Muscle layer of duodenum (tissue), 2 donors: ENCODE data around the gene LDB3.
A peak's percentile ranks its signal among the peaks of the same experiment; 100 is the strongest.

ENCODE experiments used
- H3K27ac ChIP-seq: one replicate; pipeline ENCODE4 v1.7.0; 2013; ENCODE audit warnings: mild to moderate bottlenecking, low read length
- H3K27me3 ChIP-seq: one replicate; pipeline ENCODE4 v1.7.0; 2013; ENCODE audit warnings: low read depth, mild to moderate bottlenecking, control low read depth, low read length
- H3K36me3 ChIP-seq, 2 donors: one replicate each; pipeline ENCODE4 v1.7.0; 2013; ENCODE audit warnings: low read length in 2 of 2, control low read depth in 1 of 2, mild to moderate bottlenecking in 1 of 2; ENCODE audit not compliant: insufficient read depth in 2 of 2, control insufficient read depth in 1 of 2
- H3K4me1 ChIP-seq, 2 donors: one replicate each; pipeline ENCODE4 v1.7.0; 2013; ENCODE audit warnings: low read length in 2 of 2, mild to moderate bottlenecking in 2 of 2, control low read depth in 1 of 2, moderate library complexity in 1 of 2; ENCODE audit not compliant: insufficient read depth in 2 of 2, control insufficient read depth in 1 of 2
- H3K4me3 ChIP-seq, 2 donors: one replicate each; pipeline ENCODE4 v1.7.0; 2013; ENCODE audit warnings: low read length in 2 of 2, low read depth in 1 of 2, mild to moderate bottlenecking in 1 of 2
- H3K9me3 ChIP-seq, 2 donors: one replicate each; pipeline ENCODE4 v1.7.0; 2013; ENCODE audit warnings: low read length in 2 of 2, control low read depth in 1 of 2, mild to moderate bottlenecking in 1 of 2; ENCODE audit not compliant: control insufficient read depth in 1 of 2
- donor health status: healthy.

Gene LDB3

DNA sequence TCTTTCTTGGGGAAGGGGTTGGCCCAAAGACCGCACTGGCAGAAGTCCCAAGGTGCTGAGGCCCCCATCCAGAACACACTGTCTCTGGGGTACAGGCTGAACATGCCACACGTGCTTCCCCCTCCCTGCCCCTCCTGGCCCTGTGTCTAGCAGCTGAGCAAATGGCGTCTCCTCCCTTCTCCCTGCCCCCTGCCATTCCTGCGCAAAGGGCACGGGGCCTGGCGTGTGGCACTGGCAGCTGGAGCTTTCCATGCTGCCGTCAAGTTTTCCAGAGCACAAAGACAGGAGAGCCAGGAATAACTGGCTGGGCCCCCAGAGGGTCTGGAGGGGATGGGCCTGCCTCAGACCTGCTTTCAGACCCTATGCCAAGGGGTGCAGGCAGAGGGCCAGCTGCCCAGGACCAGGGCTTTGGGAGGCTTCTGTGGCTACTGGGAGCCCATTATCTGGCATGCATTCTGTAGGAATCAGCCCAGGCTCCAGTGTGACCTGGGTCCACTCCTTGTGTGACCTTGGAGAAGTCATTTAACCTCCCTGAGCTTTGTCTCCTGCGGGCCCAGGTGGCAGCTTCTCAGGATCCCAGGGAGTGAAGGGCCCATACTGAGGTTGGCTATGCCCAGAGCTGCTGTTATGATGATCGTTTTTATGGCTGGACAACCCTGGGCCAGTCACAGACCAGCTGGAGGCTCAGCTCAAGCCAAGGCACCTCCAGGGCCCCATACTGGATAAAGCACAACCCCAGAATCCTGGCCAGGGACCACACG is 710 bp upstream of the LDB3 start:
- Histone ChIP-seq H3K27me3 (no peaks in the 10 kb centered on the region), H3K36me3 (no peaks in the 10 kb centered on the region), H3K4me3 (peak overlapping the region in 1 of 2 donors; percentile 60), H3K27ac (peak overlapping the region; percentile 79), H3K4me1 (peaks cover 0 to 18% of the 10 kb centered on the region in 2 donors), H3K9me3 (no peaks in the 10 kb centered on the region)

DNA sequence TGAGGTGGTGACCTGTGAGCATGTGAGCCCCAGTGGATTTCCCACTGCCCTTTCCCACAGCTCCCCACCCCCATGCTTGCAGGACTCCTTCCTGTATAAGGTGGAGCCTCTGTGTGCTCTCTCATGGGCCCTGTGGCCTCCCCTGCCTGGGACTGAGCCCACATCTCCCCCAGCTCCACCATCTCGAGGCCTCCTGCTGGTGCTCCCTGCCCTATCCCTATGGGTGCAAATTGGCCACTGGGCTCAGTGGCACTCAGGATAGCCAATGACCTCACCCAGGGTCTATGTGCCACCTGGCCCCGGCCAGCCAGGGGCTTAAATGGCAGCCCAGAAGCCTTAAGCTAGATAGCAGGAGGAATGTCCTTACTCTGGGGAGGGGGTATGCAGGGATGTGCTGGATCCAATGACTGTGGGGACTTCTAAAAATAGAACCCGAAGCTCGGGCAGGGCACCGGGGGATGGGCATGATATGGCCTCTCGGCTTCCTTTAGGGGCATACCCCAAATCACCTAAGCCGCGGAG is 2.0 kb downstream of the LDB3 start:
- peak overlapping the region; percentile 48 to 60 for H3K4me3 ChIP-seq
- peaks cover 8 to 34% of the 10 kb centered on the region in 2 donors for H3K4me1 ChIP-seq
- H3K27ac ChIP-seq = peak overlapping the region; percentile 74
- no peaks in the 10 kb centered on the region for H3K27me3 ChIP-seq
- H3K9me3 ChIP-seq = no peaks in the 10 kb centered on the region
- no peaks in the 10 kb centered on the region for H3K36me3 ChIP-seq

DNA sequence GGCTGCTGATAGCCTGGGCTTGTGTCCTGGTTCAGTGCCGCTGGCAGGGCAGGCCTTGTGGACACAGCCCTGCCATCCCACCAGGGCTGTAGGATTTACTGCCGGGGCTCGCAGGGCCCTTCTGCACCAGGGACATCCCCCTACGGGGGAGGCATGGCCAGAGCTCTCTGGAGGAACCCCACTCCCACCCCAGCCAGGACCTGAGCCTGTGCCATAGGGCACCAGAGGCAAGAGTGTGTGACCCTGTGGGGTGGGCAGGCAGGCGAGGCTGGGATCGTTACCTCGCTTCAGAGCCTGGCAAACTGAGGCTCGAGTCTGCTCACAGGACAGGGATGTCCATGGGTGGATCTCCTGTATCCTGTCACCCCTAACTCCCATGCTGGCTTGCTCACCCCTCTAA is 2.6 kb downstream of the LDB3 start:
- peak overlapping the region; percentile 48 to 60 for H3K4me3 ChIP-seq
- H3K36me3 ChIP-seq = no peaks in the 10 kb centered on the region
- no peak overlapping the region for H3K27ac ChIP-seq
- no peaks in the 10 kb centered on the region for H3K27me3 ChIP-seq
- peaks cover 8 to 36% of the 10 kb centered on the region in 2 donors for H3K4me1 ChIP-seq
- no peaks in the 10 kb centered on the region for H3K9me3 ChIP-seq

DNA sequence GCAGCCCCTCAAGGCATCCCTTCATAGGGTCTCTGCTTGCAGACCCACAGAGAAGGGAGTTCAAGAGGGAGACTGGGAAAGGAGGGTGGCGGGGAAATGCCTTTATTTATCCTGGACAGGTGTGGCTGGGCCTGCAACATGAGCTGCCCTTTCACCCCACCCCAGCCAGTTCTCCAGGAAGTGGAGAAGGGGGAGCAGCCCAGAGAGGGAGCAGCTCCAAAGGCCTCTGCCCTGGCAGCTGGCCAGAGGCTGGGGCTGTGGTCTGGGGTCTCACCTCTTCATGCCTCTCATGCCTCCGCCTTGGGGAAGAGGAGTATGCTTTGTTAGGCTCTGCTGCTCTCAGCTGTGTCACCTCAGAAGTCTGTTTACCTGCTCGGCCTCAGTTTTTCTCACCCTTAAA is 3.1 kb downstream of the LDB3 start:
- H3K4me1 ChIP-seq = peaks cover 8 to 36% of the 10 kb centered on the region in 2 donors

DNA sequence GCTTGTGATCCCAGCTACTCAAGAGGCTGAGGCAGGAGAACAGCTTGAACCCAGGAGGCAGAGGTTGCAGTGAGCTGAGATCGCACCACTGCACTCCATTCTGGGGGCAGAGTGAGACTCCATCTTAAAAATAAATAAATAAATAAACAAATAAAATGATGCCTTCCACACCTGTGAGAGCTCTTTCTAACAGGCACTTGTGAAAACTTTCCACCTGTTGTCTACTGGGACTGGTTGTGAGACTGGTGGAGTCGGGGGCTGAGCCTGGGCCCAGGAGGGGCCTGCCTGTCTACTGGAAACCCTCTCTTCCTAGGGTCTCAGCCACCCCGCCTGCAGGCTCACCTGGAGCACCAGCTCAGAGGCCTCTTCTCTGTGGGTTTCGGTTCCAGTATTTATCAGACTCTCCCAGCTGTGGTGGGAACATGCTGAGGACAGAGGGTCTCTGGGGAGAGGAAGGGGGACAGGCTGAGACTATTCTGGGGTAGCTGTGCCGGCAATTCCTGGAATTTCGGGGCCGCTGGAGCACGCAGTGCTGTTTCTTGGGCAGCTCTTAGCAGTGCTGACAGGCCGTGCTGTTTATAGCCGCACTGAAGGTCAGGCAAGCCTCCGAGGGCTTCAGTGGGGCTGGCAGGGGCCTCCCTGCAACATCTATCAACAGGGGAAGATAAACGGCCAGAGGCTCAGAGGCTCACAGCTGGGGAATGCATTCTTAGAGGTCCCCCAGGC is 3.8 kb downstream of the LDB3 start:
- H3K4me3 ChIP-seq = peak overlapping the region; percentile 15 to 37
- H3K4me1 ChIP-seq = peaks cover 8 to 36% of the 10 kb centered on the region in 2 donors
- H3K27me3 ChIP-seq = no peaks in the 10 kb centered on the region
- H3K36me3 ChIP-seq = no peaks in the 10 kb centered on the region
- H3K9me3 ChIP-seq = no peaks in the 10 kb centered on the region
- H3K27ac ChIP-seq = no peak overlapping the region

More for the DNA sequence above, 3.1 kb downstream of the LDB3 start:
- Histone ChIP-seq H3K4me3 (peak overlapping the region; percentile 48 to 60), H3K9me3 (no peaks in the 10 kb centered on the region), H3K36me3 (no peaks in the 10 kb centered on the region), H3K27ac (no peak overlapping the region), H3K27me3 (no peaks in the 10 kb centered on the region)

DNA sequence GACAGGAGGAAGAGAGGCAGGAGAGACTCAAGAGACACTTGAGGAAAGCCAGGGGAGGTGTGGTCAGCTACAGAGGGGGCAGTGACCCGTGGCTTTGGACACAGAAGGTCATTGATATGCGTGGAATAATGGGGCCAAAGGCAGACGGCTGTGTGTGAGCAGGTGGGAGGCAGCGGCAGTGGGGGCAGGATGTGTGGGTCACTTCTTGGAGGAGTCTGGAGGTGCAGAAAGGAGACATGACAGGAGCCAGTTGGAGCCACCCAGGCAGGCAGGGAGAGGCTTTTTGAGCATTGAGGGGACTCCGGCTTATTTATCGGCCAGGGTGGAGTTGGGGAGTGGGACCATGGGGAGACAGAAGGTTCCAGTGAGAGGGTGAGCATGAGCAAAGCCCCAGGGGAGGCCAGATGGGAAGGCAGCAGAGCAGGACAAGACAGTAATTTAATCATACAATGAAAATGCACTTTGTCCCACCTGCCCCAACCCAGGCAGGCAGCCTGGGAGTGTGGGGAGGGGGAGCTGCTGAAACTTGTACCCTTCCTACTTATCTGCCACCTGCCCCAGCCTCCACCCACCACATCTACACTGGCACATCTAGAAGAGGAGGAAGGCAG is 5.0 kb downstream of the LDB3 start:
- Histone ChIP-seq H3K27me3 (no peaks in the 10 kb centered on the region), H3K4me1 (peaks cover 8 to 36% of the 10 kb centered on the region in 2 donors), H3K27ac (peak overlapping the region; percentile 36), H3K4me3 (no peak overlapping the region), H3K9me3 (no peaks in the 10 kb centered on the region), H3K36me3 (no peaks in the 10 kb centered on the region)

DNA sequence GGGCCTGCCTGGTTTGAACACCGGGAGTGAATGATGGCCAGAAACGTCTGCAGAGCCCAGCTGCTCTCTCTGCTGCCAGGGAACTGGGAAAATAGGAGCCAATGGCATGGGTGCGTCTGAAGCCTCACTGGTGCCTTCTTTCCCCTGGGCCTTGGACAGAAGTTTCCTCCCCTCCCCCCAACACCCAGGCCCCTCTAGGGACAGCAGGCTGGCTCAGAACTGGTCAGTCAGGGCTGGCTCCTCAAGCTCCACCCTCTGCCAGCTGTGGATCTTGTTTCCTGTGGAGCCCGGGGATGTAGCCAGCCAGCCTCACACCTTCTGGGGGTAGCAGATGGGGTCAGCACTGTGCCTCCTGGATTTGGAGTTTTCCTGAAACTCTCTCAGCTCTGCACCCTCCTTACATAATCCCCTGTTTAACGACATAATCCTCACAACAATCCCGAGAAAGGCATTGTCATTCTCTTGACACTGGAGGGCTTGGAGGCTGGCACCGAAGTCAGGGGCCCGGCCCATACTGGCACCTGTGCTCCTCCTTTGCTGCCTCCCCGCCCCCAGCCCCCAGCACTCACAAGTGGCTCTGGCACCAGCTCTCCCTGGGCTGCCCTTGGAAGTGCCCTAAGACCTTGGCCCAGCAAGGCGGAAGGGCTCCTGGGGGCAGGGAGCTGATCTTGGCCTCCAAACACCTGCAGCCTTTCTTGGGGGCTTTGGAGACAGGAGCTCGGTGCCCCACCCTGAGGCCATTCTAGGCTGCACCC is 5.7 kb downstream of the LDB3 start:
- H3K27me3 ChIP-seq = no peaks in the 10 kb centered on the region
- H3K27ac ChIP-seq = no peak overlapping the region
- no peak overlapping the region for H3K4me3 ChIP-seq
- peaks cover 8 to 36% of the 10 kb centered on the region in 2 donors for H3K4me1 ChIP-seq
- no peaks in the 10 kb centered on the region for H3K36me3 ChIP-seq
- H3K9me3 ChIP-seq = no peaks in the 10 kb centered on the region

DNA sequence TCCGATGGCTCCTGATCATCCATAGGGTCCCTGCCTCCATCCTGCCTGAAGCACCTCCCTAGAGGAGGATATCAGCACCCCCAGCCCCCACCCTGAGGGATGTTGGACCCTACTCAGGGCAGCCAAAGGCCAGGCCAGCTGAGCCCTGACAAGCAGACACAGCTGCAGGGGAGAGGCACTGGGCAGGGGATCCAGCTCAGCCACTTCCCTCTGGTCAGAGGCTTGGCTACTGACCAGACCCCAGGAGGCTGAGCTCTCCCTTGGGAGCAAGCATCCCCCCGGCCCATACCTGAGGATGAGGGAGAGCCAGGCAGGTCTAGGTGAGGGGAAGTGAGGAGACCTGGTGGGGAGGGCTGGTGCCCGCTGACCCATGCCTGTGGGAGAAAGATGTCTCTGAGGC is 6.6 kb downstream of the LDB3 start:
- Histone ChIP-seq H3K27me3 (no peaks in the 10 kb centered on the region), H3K4me1 (peaks cover 8 to 36% of the 10 kb centered on the region in 2 donors), H3K4me3 (no peak overlapping the region), H3K36me3 (no peaks in the 10 kb centered on the region), H3K27ac (no peak overlapping the region), H3K9me3 (no peaks in the 10 kb centered on the region)

DNA sequence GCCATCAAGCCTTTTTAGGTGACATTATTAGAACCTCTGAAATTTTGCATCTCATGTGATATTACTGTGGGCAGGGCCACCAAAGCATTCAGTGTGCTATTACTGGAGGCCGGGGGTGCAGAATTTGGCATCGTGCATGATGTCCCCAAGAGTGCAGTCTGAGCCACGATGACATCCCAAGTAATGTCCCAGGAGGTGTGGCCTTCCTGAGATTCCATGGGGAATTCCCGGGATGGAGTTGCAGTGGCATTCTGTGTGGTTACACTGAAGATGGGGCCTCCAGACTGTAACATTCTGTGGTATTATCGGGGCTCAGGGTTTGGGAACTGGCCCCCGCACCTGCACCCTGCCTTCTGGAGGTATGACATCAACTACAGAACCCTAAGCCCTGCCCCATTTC is 9.1 kb downstream of the LDB3 start:
- H3K9me3 ChIP-seq = no peaks in the 10 kb centered on the region
- H3K4me3 ChIP-seq = no peak overlapping the region
- peaks cover 8 to 48% of the 10 kb centered on the region in 2 donors for H3K4me1 ChIP-seq
- H3K27ac ChIP-seq = no peak overlapping the region
- no peaks in the 10 kb centered on the region for H3K36me3 ChIP-seq
- H3K27me3 ChIP-seq = no peaks in the 10 kb centered on the region

DNA sequence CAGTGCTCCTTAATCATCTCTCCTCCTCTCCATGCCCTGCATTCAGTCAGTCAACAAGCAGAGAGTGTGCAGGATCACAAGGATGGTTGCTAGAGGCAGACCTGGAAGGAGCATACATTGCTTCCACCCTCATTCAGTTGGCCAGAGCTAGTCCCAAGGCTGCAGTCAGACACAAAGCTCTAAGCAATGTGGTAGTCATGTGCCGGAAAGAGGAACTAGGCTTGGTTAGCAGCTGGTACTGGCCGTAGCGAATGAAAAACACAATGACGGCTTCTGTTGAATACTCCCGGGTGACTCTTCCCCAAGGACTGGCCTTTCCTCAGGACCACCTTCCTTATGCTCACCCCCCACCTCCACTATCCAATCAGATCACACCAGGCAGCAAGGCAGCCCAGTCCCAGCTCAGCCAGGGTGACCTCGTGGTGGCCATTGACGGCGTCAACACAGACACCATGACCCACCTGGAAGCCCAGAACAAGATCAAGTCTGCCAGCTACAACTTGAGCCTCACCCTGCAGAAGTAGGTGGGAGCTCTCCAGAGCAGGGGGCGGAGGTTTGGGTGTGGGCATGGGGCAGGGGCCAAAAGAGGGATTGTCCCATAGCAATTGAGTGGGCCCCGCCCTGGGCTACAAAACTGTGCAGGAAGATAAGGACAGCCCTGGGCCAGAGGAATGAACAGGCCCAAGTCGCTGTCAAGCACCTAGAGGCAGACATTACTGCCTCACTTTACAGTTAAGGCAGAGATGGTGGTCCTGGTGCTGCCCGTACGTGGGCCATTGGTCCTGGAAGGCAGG is 10.9 kb downstream of the LDB3 start:
- Histone ChIP-seq H3K9me3 (no peaks in the 10 kb centered on the region), H3K36me3 (no peaks in the 10 kb centered on the region), H3K27ac (no peak overlapping the region), H3K27me3 (no peaks in the 10 kb centered on the region), H3K4me1 (peaks cover 0 to 48% of the 10 kb centered on the region in 2 donors), H3K4me3 (no peak overlapping the region)
